Stomach (tissue), 8 donors: ENCODE results near the gene LASP1NB.

Source experiments
- DNase-seq, 2 donors: peaks; one replicate each; pipeline versions ENCODE4 v3.0.0 to v3.0.0-alpha.2; 2013 to 2019
- H3K27ac ChIP-seq, 5 donors: fragments of 200-600 bp in 4 of 5; sonication (generic) in 4 of 5; one replicate each; pipeline ENCODE4 v1.5.1; 2013 to 2019; ENCODE audit warnings: mild to moderate bottlenecking in 1 of 5, moderate library complexity in 1 of 5
- H3K27me3 ChIP-seq, 3 donors: fragments of 200-600 bp; sonication (generic); one replicate each; pipeline ENCODE4 v1.5.1; 2017 to 2019; ENCODE audit warnings: mixed run types in 1 of 3
- H3K36me3 ChIP-seq, 4 donors: fragments of 200-600 bp; sonication (generic); 1 replicate in 3 of 4; 2 replicates in 1 of 4; pipeline ENCODE4 v1.5.1; 2016 to 2019
- H3K4me1 ChIP-seq, 4 donors: fragments of 200-600 bp; sonication (generic); one replicate each; pipeline ENCODE4 v1.5.1; 2016 to 2019
- H3K4me3 ChIP-seq, 4 donors: fragments of 200-600 bp; sonication (generic) in 3 of 4; one replicate each; pipeline ENCODE4 v1.5.1; 2016 to 2019; ENCODE audit warnings: mild to moderate bottlenecking in 1 of 4
- H3K9me3 ChIP-seq, 4 donors: fragments of 200-600 bp; sonication (generic); one replicate each; pipeline ENCODE4 v1.5.1; 2016 to 2019
- EP300 ChIP-seq: sonication (generic); formaldehyde crosslinking; IDR thresholded peaks from one replicate; pipeline ENCODE4 v1.6.1; 2017; ENCODE audit warnings: antibody characterized with exemption
- POLR2A ChIP-seq, 4 donors: fragments of 450-650 bp; IDR thresholded peaks; one replicate each; pipeline ENCODE4 v1.6.1; 2016; ENCODE audit warnings: antibody characterized with exemption in 4 of 4, control low read depth in 2 of 4, mild to moderate bottlenecking in 1 of 4, moderate library complexity in 1 of 4
- POLR2AphosphoS5 ChIP-seq, 3 donors: sonication (generic); formaldehyde crosslinking; IDR thresholded peaks; one replicate each; pipeline ENCODE4 v1.6.1; 2016; ENCODE audit warnings: antibody characterized with exemption in 3 of 3
- WGBS, 5 donors: extraction: QIAGEN DNeasy Blood & Tissue Kit in 3 of 5; methylation state at CpG; one replicate each; pipeline versions ENCODE4 v1.1.5 to v1.1.7; 2013 to 2018; 5-methylcytosine and 5-hydroxymethylcytosine counted together
- intact Hi-C: fragments of 100-400 bp; cut with DNase I; formaldehyde crosslinking; loops from one replicate; pipeline ENCODE4 v1.15.1; 2023; ENCODE audit warnings: low total_unique reads
- TF ChIP-seq, protein P1 (sequence below), 7 experiments: fragments of 450-650 bp in 4 of 7; fragments of 200-600 bp in 3 of 7; sonication (generic) in 3 of 7; IDR thresholded peaks; one replicate each; pipeline ENCODE4 v1.5.1; 2016 to 2019; ENCODE audit warnings: antibody characterized with exemption in 7 of 7, control low read depth in 2 of 7, mild to moderate bottlenecking in 1 of 7
- donor health status: healthy with polysubstance abuse.
- donor health status: Bipolar disorder and iron deficiency.
- donor health status: healthy.

LASP1NB gene

DNA sequence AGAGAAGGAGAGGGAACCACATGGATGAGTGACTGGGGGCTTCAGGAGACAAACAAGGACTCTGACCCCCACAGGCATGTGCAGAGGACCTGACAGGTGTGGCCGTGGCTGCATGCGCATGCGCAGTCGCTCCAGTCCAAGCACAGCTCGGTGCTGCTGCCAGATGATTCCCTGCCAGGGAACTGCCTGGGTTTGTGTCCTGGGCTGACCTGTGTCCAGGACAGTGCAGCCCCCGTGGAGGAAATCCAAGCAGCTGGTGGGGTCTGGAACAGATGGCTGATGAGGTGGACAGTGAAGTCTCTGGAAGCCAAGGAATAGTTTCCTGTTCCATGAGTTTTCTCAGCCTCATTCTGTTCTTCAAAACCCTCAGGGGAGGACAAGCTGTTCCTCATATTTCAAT is 28.2 kb upstream of the LASP1NB start:
- peak overlapping the region; percentile 1 to 81 (median 76) for H3K27ac ChIP-seq
- H3K9me3 ChIP-seq = no peaks in the 10 kb centered on the region
- WGBS, 5 donors = 39 to 54% (median 42%) methylated on average over 6 of the region's 6 CpGs
- H3K27me3 ChIP-seq = no peaks in the 10 kb centered on the region
- TF ChIP-seq POLR2A (IDR thresholded peaks at IDR 0.05) (no peak), EP300 (no peak), POLR2AphosphoS5 (IDR thresholded peaks at IDR 0.05) (peak in 1 of 3 donors; percentile 10)
- TF ChIP-seq, protein P1, sequence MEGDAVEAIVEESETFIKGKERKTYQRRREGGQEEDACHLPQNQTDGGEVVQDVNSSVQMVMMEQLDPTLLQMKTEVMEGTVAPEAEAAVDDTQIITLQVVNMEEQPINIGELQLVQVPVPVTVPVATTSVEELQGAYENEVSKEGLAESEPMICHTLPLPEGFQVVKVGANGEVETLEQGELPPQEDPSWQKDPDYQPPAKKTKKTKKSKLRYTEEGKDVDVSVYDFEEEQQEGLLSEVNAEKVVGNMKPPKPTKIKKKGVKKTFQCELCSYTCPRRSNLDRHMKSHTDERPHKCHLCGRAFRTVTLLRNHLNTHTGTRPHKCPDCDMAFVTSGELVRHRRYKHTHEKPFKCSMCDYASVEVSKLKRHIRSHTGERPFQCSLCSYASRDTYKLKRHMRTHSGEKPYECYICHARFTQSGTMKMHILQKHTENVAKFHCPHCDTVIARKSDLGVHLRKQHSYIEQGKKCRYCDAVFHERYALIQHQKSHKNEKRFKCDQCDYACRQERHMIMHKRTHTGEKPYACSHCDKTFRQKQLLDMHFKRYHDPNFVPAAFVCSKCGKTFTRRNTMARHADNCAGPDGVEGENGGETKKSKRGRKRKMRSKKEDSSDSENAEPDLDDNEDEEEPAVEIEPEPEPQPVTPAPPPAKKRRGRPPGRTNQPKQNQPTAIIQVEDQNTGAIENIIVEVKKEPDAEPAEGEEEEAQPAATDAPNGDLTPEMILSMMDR (IDR thresholded peaks at IDR 0.05) = no peak
- no peak overlapping the region for H3K4me3 ChIP-seq
- no peak for DNase-seq
- peaks cover 27 to 94% (median 76%) of the 10 kb centered on the region in 4 donors for H3K36me3 ChIP-seq
- intact Hi-C loops = no loop called here
- peaks cover 74 to 99% (median 84%) of the 10 kb centered on the region in 4 donors for H3K4me1 ChIP-seq

DNA sequence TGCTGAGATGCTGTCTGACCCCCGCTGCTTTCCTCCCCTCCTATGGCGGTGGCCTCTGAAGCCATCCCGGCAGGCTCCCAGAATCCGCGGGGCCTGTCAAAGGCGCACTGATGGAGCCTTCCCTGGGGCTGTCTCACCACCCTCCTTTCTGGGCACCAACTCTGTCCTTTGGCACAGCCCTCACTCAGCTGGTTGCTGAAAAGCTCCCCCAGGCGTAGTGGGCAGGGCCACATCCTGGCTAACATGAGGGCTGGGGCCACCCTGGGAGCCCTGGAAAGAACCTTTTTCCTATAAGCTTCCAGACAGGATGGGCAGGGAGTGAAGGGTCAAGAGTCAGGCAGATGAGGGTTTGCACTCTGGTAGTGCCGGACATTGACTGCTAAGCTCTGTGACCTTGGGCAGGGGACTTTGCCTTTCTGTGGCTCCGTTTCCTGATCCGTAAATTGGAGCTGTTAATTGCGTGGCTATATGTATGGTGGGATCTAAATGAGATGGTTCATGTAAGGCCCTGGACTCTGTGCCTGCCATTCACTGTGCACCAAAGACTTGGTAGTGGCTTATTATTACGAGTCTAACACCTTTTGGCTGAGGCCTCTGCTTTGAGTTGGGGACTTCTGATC is 27.6 kb upstream of the LASP1NB start:
- H3K9me3 ChIP-seq = no peaks in the 10 kb centered on the region
- intact Hi-C loops = no loop called here
- peak overlapping the region; percentile 1 to 81 (median 76) for H3K27ac ChIP-seq
- DNase-seq = no peak
- no peaks in the 10 kb centered on the region for H3K27me3 ChIP-seq
- peaks cover 71 to 99% (median 85%) of the 10 kb centered on the region in 4 donors for H3K4me1 ChIP-seq
- TF ChIP-seq POLR2AphosphoS5 (IDR thresholded peaks at IDR 0.05) (no peak), POLR2A (IDR thresholded peaks at IDR 0.05) (no peak), EP300 (no peak)
- TF ChIP-seq, protein P1 (IDR thresholded peaks at IDR 0.05) = no peak
- 65 to 80% (median 70%) methylated on average over 11 to 12 of the region's 12 CpGs for WGBS, 5 donors
- H3K36me3 ChIP-seq = peaks cover 23 to 94% (median 76%) of the 10 kb centered on the region in 4 donors
- peak overlapping the region in 1 of 4 donors; percentile 3 for H3K4me3 ChIP-seq

DNA sequence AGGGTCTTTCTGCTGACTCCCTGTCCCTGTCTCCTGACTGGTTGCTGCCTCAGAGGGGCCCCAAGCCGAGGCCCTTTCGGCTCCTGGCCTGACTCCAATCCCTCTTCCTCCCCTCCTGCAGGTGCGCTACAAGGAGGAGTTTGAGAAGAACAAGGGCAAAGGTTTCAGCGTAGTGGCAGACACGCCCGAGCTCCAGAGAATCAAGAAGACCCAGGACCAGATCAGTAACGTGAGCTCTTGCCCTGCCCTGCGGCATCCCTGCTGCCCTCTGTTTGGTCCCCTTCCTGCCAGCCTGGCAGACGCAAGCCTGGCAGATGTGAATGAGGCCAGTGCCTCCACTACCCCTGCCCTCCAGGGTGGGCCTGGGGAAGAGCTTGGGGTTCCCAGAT is 27.1 kb upstream of the LASP1NB start:
- no peak for TF ChIP-seq EP300
- no peak for TF ChIP-seq POLR2A (IDR thresholded peaks at IDR 0.05)
- TF ChIP-seq, protein P1 (IDR thresholded peaks at IDR 0.05) = no peak
- no peak for TF ChIP-seq POLR2AphosphoS5 (IDR thresholded peaks at IDR 0.05)
- H3K4me1 ChIP-seq = peaks cover 66 to 99% (median 83%) of the 10 kb centered on the region in 4 donors
- no peaks in the 10 kb centered on the region for H3K27me3 ChIP-seq
- intact Hi-C loops = no loop called here
- peak overlapping the region; percentile 1 to 81 (median 76) for H3K27ac ChIP-seq
- H3K36me3 ChIP-seq = peaks cover 18 to 94% (median 76%) of the 10 kb centered on the region in 4 donors
- WGBS, 5 donors = 48 to 65% (median 58%) methylated on average over 9 of the region's 9 CpGs
- no peak for DNase-seq
- no peaks in the 10 kb centered on the region for H3K9me3 ChIP-seq
- H3K4me3 ChIP-seq = peak overlapping the region in 2 of 4 donors; percentile 15 to 24

DNA sequence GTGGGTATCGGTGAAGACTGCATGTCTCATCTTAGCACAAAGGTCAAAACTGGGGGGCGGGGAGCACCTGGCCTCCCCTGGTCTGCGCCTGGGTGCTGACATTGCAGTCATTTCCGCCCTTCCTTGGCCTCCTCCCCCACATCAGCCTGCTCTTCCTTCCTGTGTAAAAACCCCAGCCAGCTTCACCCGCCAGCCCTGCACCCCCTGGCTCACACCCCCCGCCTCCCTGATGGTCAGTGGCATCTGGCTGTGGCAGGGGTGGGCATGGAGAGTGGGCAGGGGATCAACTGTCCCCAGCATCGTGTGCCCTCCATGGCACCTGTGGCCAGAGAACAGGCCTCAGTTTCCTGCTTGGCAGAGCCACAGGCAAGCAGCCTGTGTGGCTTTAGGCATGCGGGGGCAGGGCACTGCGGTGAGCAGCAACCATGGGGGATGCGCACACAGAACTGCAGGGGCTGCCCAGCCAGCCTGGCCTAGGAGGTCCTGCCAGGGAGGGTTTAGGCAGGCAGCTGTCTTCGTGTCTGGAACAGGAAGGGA is 26.5 kb upstream of the LASP1NB start:
- H3K36me3 ChIP-seq = peaks cover 18 to 94% (median 77%) of the 10 kb centered on the region in 4 donors
- peak overlapping the region in 2 of 4 donors; percentile 15 to 24 for H3K4me3 ChIP-seq
- DNase-seq = peak; percentile 50 to 69
- no peaks in the 10 kb centered on the region for H3K27me3 ChIP-seq
- intact Hi-C loops = no loop called here
- TF ChIP-seq POLR2A (IDR thresholded peaks at IDR 0.05) (no peak), EP300 (no peak), POLR2AphosphoS5 (IDR thresholded peaks at IDR 0.05) (no peak)
- TF ChIP-seq, protein P1 (IDR thresholded peaks at IDR 0.05) = no peak
- peak overlapping the region; percentile 1 to 81 (median 76) for H3K27ac ChIP-seq
- peaks cover 60 to 98% (median 80%) of the 10 kb centered on the region in 4 donors for H3K4me1 ChIP-seq
- H3K9me3 ChIP-seq = no peaks in the 10 kb centered on the region
- WGBS, 5 donors = 44 to 78% (median 71%) methylated on average over 8 to 11 of the region's 11 CpGs
